Activated CD4-positive, alpha-beta T cell treated with anti-CD3 and anti-CD28 coated beads for 4 hours (primary cell): ENCODE measurements around the gene EVI5.
"Not testable (repeated sequence)": the region's sequence is repeated elsewhere in the genome, so short reads cannot be mapped to it uniquely, and the experiment has no call there.

Experiments
- DNase-seq, 2 donors: peaks; one replicate each; pipeline ENCODE4 v3.0.0-alpha.2; 2020

The EVI5 gene

GRCh38 chr1:92747735-92748134, 37.2 kb downstream of the EVI5 start:
- DNase-seq = no peak

GRCh38 chr1:92746255-92746654, 38.7 kb downstream of the EVI5 start:
- DNase-seq = not testable (repeated sequence)

GRCh38 chr1:92743221-92743620, 41.7 kb downstream of the EVI5 start:
- no peak for DNase-seq

- DNase-seq = no peak
Measured at GRCh38 chr1:92739669-92740524, 45.0 kb downstream of the EVI5 start.

- no peak for DNase-seq
Measured at GRCh38 chr1:92736395-92736794, 48.5 kb downstream of the EVI5 start.

- DNase-seq = no peak
Measured at GRCh38 chr1:92730476-92730875, 54.4 kb downstream of the EVI5 start.

GRCh38 chr1:92728697-92729096, 56.2 kb downstream of the EVI5 start:
- no peak for DNase-seq

- not testable (repeated sequence) for DNase-seq
Measured at GRCh38 chr1:92723713-92724112, 61.2 kb downstream of the EVI5 start.

GRCh38 chr1:92721886-92722285, 63.0 kb downstream of the EVI5 start:
- DNase-seq = no peak

- not testable (repeated sequence) for DNase-seq
Measured at GRCh38 chr1:92721157-92721556, 63.8 kb downstream of the EVI5 start.

GRCh38 chr1:92715476-92715951, 69.4 kb downstream of the EVI5 start:
- not testable (repeated sequence) for DNase-seq

GRCh38 chr1:92713939-92714338, 71.0 kb downstream of the EVI5 start:
- no peak for DNase-seq

- DNase-seq = no peak
Measured at GRCh38 chr1:92711473-92712165, 73.3 kb downstream of the EVI5 start.

GRCh38 chr1:92709738-92710137, 75.2 kb downstream of the EVI5 start:
- no peak for DNase-seq

GRCh38 chr1:92708368-92708950, 76.4 kb downstream of the EVI5 start:
- no peak for DNase-seq

- DNase-seq = no peak
Measured at GRCh38 chr1:92707709-92708108, 77.2 kb downstream of the EVI5 start.

GRCh38 chr1:92707292-92707691, 77.6 kb downstream of the EVI5 start:
- no peak for DNase-seq

GRCh38 chr1:92705446-92705845, 79.5 kb downstream of the EVI5 start:
- DNase-seq = no peak

GRCh38 chr1:92701147-92701546, 83.8 kb downstream of the EVI5 start:
- no peak for DNase-seq

- DNase-seq = no peak
Measured at GRCh38 chr1:92698932-92699331, 86.0 kb downstream of the EVI5 start.

GRCh38 chr1:92695104-92695503, 89.8 kb downstream of the EVI5 start:
- no peak for DNase-seq

GRCh38 chr1:92691925-92692324, 93.0 kb downstream of the EVI5 start:
- no peak for DNase-seq

- no peak for DNase-seq
Measured at GRCh38 chr1:92690212-92690906, 94.5 kb downstream of the EVI5 start.
